SH-SY5Y (cell line): ENCODE data around the gene DSP.

ENCODE experiments used
- GATA2 ChIP-seq: IDR thresholded peaks from 2 replicates; pipeline ENCODE4 v1.6.1; 2011; ENCODE audit warnings: mild to moderate bottlenecking, low read depth, low read length
- GATA3 ChIP-seq: IDR thresholded peaks from 2 replicates; pipeline ENCODE4 v1.6.1; 2011; ENCODE audit warnings: low read depth, mild to moderate bottlenecking, low read length, moderate library complexity

DSP gene

GRCh38 chr6:7541175-7542064 lies at the start of gene DSP:
DSP (plus strand) TSS chr6:7541671; CDS start chr6:7541916, 245 bp downstream.
- TF ChIP-seq GATA2 (no peak), GATA3 (no peak)

- TF ChIP-seq GATA3 (no peak), GATA2 (no peak)
Measured at GRCh38 chr6:7493866-7494265, 47.6 kb upstream of the DSP start.

- TF ChIP-seq GATA2: no peak
- TF ChIP-seq GATA3: no peak
Measured at GRCh38 chr6:7494638-7495037, 46.8 kb upstream of the DSP start.

GRCh38 chr6:7496266-7496875 lies 45.1 kb upstream of the DSP start:
- TF ChIP-seq GATA3 (no peak), GATA2 (no peak)

- TF ChIP-seq GATA3 (no peak), GATA2 (no peak)
Measured at GRCh38 chr6:7500752-7501282, 40.7 kb upstream of the DSP start.

- TF ChIP-seq GATA3 (no peak), GATA2 (no peak)
Measured at GRCh38 chr6:7502743-7503142, 38.7 kb upstream of the DSP start.

GRCh38 chr6:7504041-7504440 lies 37.4 kb upstream of the DSP start:
- TF ChIP-seq GATA2 (no peak), GATA3 (no peak)

- no peak for TF ChIP-seq GATA3
- TF ChIP-seq GATA2: no peak
Measured at GRCh38 chr6:7505189-7505699, 36.2 kb upstream of the DSP start.

GRCh38 chr6:7507600-7507999 lies 33.9 kb upstream of the DSP start:
- TF ChIP-seq GATA2: no peak
- TF ChIP-seq GATA3: no peak

GRCh38 chr6:7512320-7512719 lies 29.2 kb upstream of the DSP start:
- TF ChIP-seq GATA3: no peak

- TF ChIP-seq GATA2 (no peak), GATA3 (no peak)
Measured at GRCh38 chr6:7513529-7513928, 27.9 kb upstream of the DSP start.

GRCh38 chr6:7515363-7515762 lies 26.1 kb upstream of the DSP start:
- no peak for TF ChIP-seq GATA3
- no peak for TF ChIP-seq GATA2

GRCh38 chr6:7518877-7519276 lies 22.6 kb upstream of the DSP start:
- no peak for TF ChIP-seq GATA3
- no peak for TF ChIP-seq GATA2

- no peak for TF ChIP-seq GATA3
- TF ChIP-seq GATA2: no peak
Measured at GRCh38 chr6:7522873-7523272, 18.6 kb upstream of the DSP start.

GRCh38 chr6:7523922-7524321 lies 17.5 kb upstream of the DSP start:
- TF ChIP-seq GATA2: no peak
- TF ChIP-seq GATA3: no peak
